HepG2 (cell line): ENCODE results near the gene ERMP1. TPM values are rescaled to one million over a fixed set of nuclear protein-coding genes. Genes with fewer than 3 reads are reported as not detected.

ENCODE experiments used
- ATF1 ChIP-seq: IDR thresholded peaks from 2 replicates; pipeline ENCODE4 v1.6.1; 2016; ENCODE audit warnings: mild to moderate bottlenecking, control low read depth
- DNMT3B ChIP-seq: conservative IDR thresholded peaks from 2 replicates; pipeline ENCODE4 v1.6.1; 2016; ENCODE audit warnings: missing biosample characterization, control low read depth
- GTF3A ChIP-seq: sonication (generic); formaldehyde crosslinking; conservative IDR thresholded peaks from 2 replicates; pipeline ENCODE4 v1.4.0; 2020; ENCODE audit warnings: mild to moderate bottlenecking, missing genetic modification reagents
- HOXD1 ChIP-seq: sonication (generic); formaldehyde crosslinking; IDR thresholded peaks from 2 replicates; pipeline ENCODE4 v1.5.0; 2020; ENCODE audit warnings: missing genetic modification reagents
- KDM2A ChIP-seq: sonication (generic); formaldehyde crosslinking; IDR thresholded peaks from 2 replicates; pipeline ENCODE4 v1.4.0; 2020; ENCODE audit warnings: low read depth, missing genetic modification reagents, borderline replicate concordance
- MBD4 ChIP-seq: IDR thresholded peaks from 2 replicates; pipeline ENCODE4 v1.6.1; 2012; ENCODE audit warnings: low read length, inconsistent platforms, borderline replicate concordance
- NCOA2 ChIP-seq: sonication (generic); formaldehyde crosslinking; IDR thresholded peaks from 2 replicates; pipeline ENCODE4 v1.8.0; 2022; ENCODE audit warnings: inconsistent platforms
- NCOA5 ChIP-seq: sonication (generic); formaldehyde crosslinking; IDR thresholded peaks from 2 replicates; pipeline ENCODE4 v1.4.0; 2020; ENCODE audit warnings: missing genetic modification reagents
- PHF8 ChIP-seq: sonication (generic); formaldehyde crosslinking; IDR thresholded peaks from 2 replicates; pipeline ENCODE4 v1.5.0; 2020; ENCODE audit warnings: missing genetic modification reagents
- RORA ChIP-seq: sonication (generic); formaldehyde crosslinking; IDR thresholded peaks from 2 replicates; pipeline ENCODE4 v1.5.0; 2020; ENCODE audit warnings: mild to moderate bottlenecking, missing genetic modification reagents, moderate library complexity
- SP4 ChIP-seq: sonication (generic); formaldehyde crosslinking; IDR thresholded peaks from 2 replicates; pipeline ENCODE4 v1.8.1; 2023; ENCODE audit warnings: mild to moderate bottlenecking, missing genetic modification reagents
- SRY ChIP-seq: sonication (generic); formaldehyde crosslinking; IDR thresholded peaks from 2 replicates; pipeline ENCODE4 v1.8.0; 2022; ENCODE audit warnings: mild to moderate bottlenecking, missing genetic modification reagents
- TEAD3 ChIP-seq: optimal IDR thresholded peaks from 2 replicates; pipeline ENCODE3; 2016; ENCODE audit warnings: borderline replicate concordance
- ZMYM4 ChIP-seq: sonication (generic); formaldehyde crosslinking; IDR thresholded peaks from 2 replicates; pipeline ENCODE4 v1.8.1; 2023; ENCODE audit warnings: mild to moderate bottlenecking, missing genetic modification reagents
- ZNF12 ChIP-seq: sonication (generic); formaldehyde crosslinking; IDR thresholded peaks from 2 replicates; pipeline ENCODE4 v1.5.0; 2020; ENCODE audit warnings: missing genetic modification reagents
- ZNF17 ChIP-seq: sonication (generic); formaldehyde crosslinking; IDR thresholded peaks from 2 replicates; pipeline ENCODE4 v1.5.0; 2020; ENCODE audit warnings: mild to moderate bottlenecking, missing genetic modification reagents
- ZNF224 ChIP-seq: sonication (generic); formaldehyde crosslinking; IDR thresholded peaks from 2 replicates; pipeline ENCODE4 v1.5.0; 2020; ENCODE audit warnings: mild to moderate bottlenecking, missing genetic modification reagents
- ZNF441 ChIP-seq: sonication (generic); formaldehyde crosslinking; IDR thresholded peaks from 2 replicates; pipeline ENCODE4 v1.7.0; 2021; ENCODE audit warnings: missing genetic modification reagents, borderline replicate concordance
- ZNF746 ChIP-seq: sonication (generic); formaldehyde crosslinking; IDR thresholded peaks from 2 replicates; pipeline ENCODE4 v1.8.0; 2022; ENCODE audit warnings: mild to moderate bottlenecking, missing genetic modification reagents
- ZNF747 ChIP-seq: sonication (generic); formaldehyde crosslinking; IDR thresholded peaks from 2 replicates; pipeline ENCODE4 v1.8.1; 2023; ENCODE audit warnings: missing genetic modification reagents, mild to moderate bottlenecking, borderline replicate concordance
- polyA plus RNA-seq, 8 experiments: library from polyadenylated mRNA; depleted of rRNA in 3 of 8; stranded (reverse) in 7 of 8; unstranded in 1 of 8; fragments of >200 nt; fragmentation: Illumina TruSeq in 4 of 8; extraction: Trizol in 4 of 8; gene quantifications; 2 replicates each; pipeline versions ENCODE4 v1.2.1 to v1.2.3, GENCODE V29; 2011 to 2016; ENCODE audit warnings: low read depth in 4 of 8, missing spikeins in 1 of 8, mixed read lengths in 1 of 8; ENCODE audit not compliant: insufficient read depth in 1 of 8
- total RNA-seq, 5 experiments: library from RNA; depleted of rRNA; stranded (reverse); fragments of >200 nt; fragmentation: Illumina TruSeq; extraction: Trizol; gene quantifications; 2 replicates each; pipeline ENCODE4 v1.2.3, GENCODE V29; 2016; ENCODE audit warnings: low read depth in 1 of 5
- TF ChIP-seq, protein P1 (sequence below): sonication (generic); formaldehyde crosslinking; IDR thresholded peaks from 2 replicates; pipeline ENCODE4 v1.4.0; 2020; ENCODE audit warnings: mild to moderate bottlenecking, missing genetic modification reagents, borderline replicate concordance
- TF ChIP-seq, protein P2 (sequence below): sonication (generic); formaldehyde crosslinking; conservative IDR thresholded peaks from 2 replicates; pipeline ENCODE4 v1.4.0; 2020; ENCODE audit warnings: missing genetic modification reagents
- TF ChIP-seq, protein P3 (sequence below), 2 experiments: sonication (generic) in 1 of 2; formaldehyde crosslinking in 1 of 2; IDR thresholded peaks; 2 replicates each; pipeline versions ENCODE4 v1.4.0 to v1.6.1; 2018 to 2020; ENCODE audit warnings: missing genetic modification reagents in 2 of 2, borderline replicate concordance in 1 of 2, low read depth in 1 of 2, mild to moderate bottlenecking in 1 of 2, missing biosample characterization in 1 of 2
- TF ChIP-seq, protein P4 (sequence below): IDR thresholded peaks from 2 replicates; pipeline ENCODE4 v1.6.1; 2016; ENCODE audit warnings: low read depth, control low read depth
- TF ChIP-seq, protein P5 (sequence below): sonication (generic); formaldehyde crosslinking; IDR thresholded peaks from 2 replicates; pipeline ENCODE4 v1.5.0; 2020; ENCODE audit warnings: missing genetic modification reagents

The ERMP1 gene
- total and polyA plus RNA-seq, 2 of the 13 experiments (the other 11 are each of a cell fraction or from before 2014, with no cell fraction given) = 40.9 to 65.4 TPM

DNA sequence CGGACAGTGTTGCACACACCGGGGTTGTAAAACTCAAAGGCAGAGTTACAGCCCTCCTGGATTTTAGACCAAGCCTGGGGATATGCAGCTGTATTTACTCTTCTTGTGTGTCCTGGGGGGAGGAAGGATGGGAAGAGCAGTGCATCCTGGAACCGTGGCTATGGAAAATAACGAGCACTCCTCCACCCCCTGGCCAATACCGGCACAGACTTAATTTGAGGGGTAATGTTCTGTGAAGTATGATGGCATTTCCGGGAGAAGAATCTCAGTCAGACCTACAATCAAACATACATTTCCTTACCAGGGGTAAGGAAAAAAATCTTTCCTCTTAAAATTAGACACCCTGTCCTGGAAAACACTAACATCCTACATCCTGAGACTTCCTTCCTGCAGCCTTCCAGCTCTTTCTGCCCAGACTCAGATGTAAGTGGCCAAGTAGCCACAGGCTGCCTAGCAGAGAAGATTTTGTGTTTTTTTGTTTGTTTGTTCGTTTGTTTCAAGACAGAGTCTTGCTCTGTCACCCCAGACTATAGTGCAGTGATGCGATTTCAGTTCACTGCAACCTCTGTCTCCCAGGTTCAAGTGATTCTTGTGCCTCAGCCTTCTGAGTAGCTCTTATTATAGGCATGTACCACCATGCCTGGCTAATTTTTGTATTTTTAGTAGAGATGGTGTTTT is 11.0 kb upstream of the ERMP1 start (continued):
- TF ChIP-seq ATF1 (CRISPR knock-in tag) (no peak), PHF8 (CRISPR knock-in tag) (no peak), NCOA5 (CRISPR knock-in tag) (no peak), ZNF224 (CRISPR knock-in tag) (no peak), MBD4 (0 out of 2 replicates have a peak, but pooled peaks have one; percentile 50), DNMT3B (CRISPR knock-in tag) (no peak), SP4 (CRISPR knock-in tag) (no peak), ZNF12 (CRISPR knock-in tag) (no peak), NCOA2 (CRISPR knock-in tag) (peak; percentile 56; the same call in 1 of the 2 replicates), SRY (CRISPR knock-in tag) (no peak), ZNF747 (CRISPR knock-in tag) (no peak), HOXD1 (CRISPR knock-in tag) (no peak), TEAD3 (peak; percentile 72), KDM2A (CRISPR knock-in tag) (0 out of 2 replicates have a peak, but pooled peaks have one; percentile 12), ZNF441 (CRISPR knock-in tag) (0 out of 2 replicates have a peak, but pooled peaks have one; percentile 9), ZMYM4 (CRISPR knock-in tag) (peak; percentile 88), RORA (no peak), ZNF746 (CRISPR knock-in tag) (no peak), ZNF17 (CRISPR knock-in tag) (no peak), GTF3A (CRISPR knock-in tag) (no peak)
- TF ChIP-seq, protein P1, sequence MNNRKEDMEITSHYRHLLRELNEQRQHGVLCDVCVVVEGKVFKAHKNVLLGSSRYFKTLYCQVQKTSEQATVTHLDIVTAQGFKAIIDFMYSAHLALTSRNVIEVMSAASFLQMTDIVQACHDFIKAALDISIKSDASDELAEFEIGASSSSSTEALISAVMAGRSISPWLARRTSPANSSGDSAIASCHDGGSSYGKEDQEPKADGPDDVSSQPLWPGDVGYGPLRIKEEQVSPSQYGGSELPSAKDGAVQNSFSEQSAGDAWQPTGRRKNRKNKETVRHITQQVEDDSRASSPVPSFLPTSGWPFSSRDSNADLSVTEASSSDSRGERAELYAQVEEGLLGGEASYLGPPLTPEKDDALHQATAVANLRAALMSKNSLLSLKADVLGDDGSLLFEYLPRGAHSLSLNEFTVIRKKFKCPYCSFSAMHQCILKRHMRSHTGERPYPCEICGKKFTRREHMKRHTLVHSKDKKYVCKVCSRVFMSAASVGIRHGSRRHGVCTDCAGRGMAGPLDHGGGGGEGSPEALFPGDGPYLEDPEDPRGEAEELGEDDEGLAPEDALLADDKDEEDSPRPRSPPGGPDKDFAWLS (CRISPR knock-in tag) = no peak
- TF ChIP-seq, protein P2, sequence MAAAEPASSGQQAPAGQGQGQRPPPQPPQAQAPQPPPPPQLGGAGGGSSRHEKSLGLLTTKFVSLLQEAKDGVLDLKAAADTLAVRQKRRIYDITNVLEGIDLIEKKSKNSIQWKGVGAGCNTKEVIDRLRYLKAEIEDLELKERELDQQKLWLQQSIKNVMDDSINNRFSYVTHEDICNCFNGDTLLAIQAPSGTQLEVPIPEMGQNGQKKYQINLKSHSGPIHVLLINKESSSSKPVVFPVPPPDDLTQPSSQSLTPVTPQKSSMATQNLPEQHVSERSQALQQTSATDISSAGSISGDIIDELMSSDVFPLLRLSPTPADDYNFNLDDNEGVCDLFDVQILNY (CRISPR knock-in tag) = no peak
- TF ChIP-seq, protein P3, sequence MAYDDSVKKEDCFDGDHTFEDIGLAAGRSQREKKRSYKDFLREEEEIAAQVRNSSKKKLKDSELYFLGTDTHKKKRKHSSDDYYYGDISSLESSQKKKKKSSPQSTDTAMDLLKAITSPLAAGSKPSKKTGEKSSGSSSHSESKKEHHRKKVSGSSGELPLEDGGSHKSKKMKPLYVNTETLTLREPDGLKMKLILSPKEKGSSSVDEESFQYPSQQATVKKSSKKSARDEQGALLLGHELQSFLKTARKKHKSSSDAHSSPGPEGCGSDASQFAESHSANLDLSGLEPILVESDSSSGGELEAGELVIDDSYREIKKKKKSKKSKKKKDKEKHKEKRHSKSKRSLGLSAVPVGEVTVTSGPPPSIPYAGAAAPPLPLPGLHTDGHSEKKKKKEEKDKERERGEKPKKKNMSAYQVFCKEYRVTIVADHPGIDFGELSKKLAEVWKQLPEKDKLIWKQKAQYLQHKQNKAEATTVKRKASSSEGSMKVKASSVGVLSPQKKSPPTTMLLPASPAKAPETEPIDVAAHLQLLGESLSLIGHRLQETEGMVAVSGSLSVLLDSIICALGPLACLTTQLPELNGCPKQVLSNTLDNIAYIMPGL (CRISPR knock-in tag; IDR thresholded peaks at IDR 0.05; ENCODE audit: borderline replicate concordance in 1 of 2, low read depth in 1 of 2) = peak in 1 of 2 experiments; percentile 64; a peak in 1 of 4 replicates
- TF ChIP-seq, protein P4, sequence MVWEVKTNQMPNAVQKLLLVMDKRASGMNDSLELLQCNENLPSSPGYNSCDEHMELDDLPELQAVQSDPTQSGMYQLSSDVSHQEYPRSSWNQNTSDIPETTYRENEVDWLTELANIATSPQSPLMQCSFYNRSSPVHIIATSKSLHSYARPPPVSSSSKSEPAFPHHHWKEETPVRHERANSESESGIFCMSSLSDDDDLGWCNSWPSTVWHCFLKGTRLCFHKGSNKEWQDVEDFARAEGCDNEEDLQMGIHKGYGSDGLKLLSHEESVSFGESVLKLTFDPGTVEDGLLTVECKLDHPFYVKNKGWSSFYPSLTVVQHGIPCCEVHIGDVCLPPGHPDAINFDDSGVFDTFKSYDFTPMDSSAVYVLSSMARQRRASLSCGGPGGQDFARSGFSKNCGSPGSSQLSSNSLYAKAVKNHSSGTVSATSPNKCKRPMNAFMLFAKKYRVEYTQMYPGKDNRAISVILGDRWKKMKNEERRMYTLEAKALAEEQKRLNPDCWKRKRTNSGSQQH (CRISPR knock-in tag) = no peak
- TF ChIP-seq, protein P5, sequence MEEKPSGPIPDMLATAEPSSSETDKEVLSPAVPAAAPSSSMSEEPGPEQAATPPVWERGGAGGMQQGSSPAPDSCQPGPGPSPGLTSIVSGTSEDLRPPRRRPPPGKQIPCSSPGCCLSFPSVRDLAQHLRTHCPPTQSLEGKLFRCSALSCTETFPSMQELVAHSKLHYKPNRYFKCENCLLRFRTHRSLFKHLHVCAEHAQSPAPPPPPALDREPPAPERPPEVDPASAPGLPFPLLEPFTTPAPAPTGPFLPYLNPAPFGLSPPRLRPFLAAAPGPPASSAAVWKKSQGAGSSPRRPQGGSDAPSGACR (CRISPR knock-in tag) = no peak
